Effector CD8-positive, alpha-beta T cell (primary cell): Measurements from ENCODE around the gene NUDT3.
A peak's percentile ranks its signal among the peaks of the same experiment; 100 is the strongest.
"Not testable (repeated sequence)": the region's sequence is repeated elsewhere in the genome, so short reads cannot be mapped to it uniquely, and the experiment has no call there.

Experiments
- DNase-seq: peaks from one replicate; lab custom pipeline; 2025; lab: John Stamatoyannopoulos, UW

Gene NUDT3

GRCh38 chr6:34252395-34252794, 140.1 kb downstream of the NUDT3 start:
- not testable (repeated sequence) for DNase-seq

- no peak for DNase-seq
These were observed 142.8 kb downstream of the NUDT3 start for GRCh38 chr6:34249469-34250261.

- DNase-seq = peak; percentile 97
These were observed 143.6 kb downstream of the NUDT3 start, which contains the start of gene SMIM29 for GRCh38 chr6:34248727-34249468. TSS of gene SMIM29 (minus strand) at chr6:34249006. CDS start at chr6:34247791, 1,215 bp downstream.

- peak; percentile 21 for DNase-seq
These were observed 144.2 kb downstream of the NUDT3 start for GRCh38 chr6:34248198-34248726.

- DNase-seq = no peak
These were observed 144.8 kb downstream of the NUDT3 start for GRCh38 chr6:34247481-34248197.

- DNase-seq = peak; percentile 29
These were observed 145.7 kb downstream of the NUDT3 start for GRCh38 chr6:34246563-34247391.

- DNase-seq = no peak
These were observed 146.3 kb downstream of the NUDT3 start for GRCh38 chr6:34246249-34246562.

- not testable (repeated sequence) for DNase-seq
These were observed 146.7 kb downstream of the NUDT3 start for GRCh38 chr6:34245761-34246140.

- DNase-seq = not testable (repeated sequence)
These were observed 147.3 kb downstream of the NUDT3 start for GRCh38 chr6:34245032-34245760.

- DNase-seq = no peak
These were observed 148.3 kb downstream of the NUDT3 start for GRCh38 chr6:34243901-34244884.

GRCh38 chr6:34243131-34243771, 149.2 kb downstream of the NUDT3 start:
- no peak for DNase-seq

- DNase-seq = no peak
These were observed 150.0 kb downstream of the NUDT3 start for GRCh38 chr6:34242252-34243130.

- no peak for DNase-seq
These were observed 150.9 kb downstream of the NUDT3 start for GRCh38 chr6:34241351-34242215.

- DNase-seq = no peak
These were observed 151.9 kb downstream of the NUDT3 start for GRCh38 chr6:34240329-34241248.

GRCh38 chr6:34239893-34240292, 152.6 kb downstream of the NUDT3 start:
- DNase-seq = no peak

- no peak for DNase-seq
These were observed 153.0 kb downstream of the NUDT3 start for GRCh38 chr6:34239500-34239825.
